C4-2B (cell line): ENCODE measurements around the gene GCC1.

Experiments used
- CTCF ChIP-seq: fragments of 450-650 bp; conservative IDR thresholded peaks from 2 replicates; pipeline ENCODE4 v1.5.1; 2017; ENCODE audit warnings: mild to moderate bottlenecking
- ZFX ChIP-seq: fragments of 450-650 bp; IDR thresholded peaks from 2 replicates; pipeline ENCODE4 v1.6.1; 2017

DNA sequence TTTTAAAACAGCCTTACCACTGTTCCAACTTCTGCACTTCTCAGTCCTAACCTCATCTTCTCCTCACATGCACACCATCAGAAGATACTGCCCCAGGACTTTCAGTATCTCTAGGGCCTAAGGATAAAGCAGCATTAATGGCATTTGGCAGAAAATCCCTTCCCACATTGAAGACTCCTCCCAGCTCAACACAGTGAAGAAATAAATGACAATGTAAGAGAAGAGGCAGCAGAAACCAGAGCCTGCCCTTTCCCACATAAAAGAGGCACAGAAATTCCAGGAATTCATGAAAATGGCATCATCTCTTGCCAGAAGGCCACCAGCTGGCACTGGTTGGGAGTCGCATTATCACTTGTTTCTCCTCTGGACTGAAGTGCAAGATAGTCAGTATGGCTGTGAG lies 3.7 kb downstream of the GCC1 start:
- TF ChIP-seq CTCF (no peak), ZFX (no peak)
